Retinal pigment epithelial cell (primary cell): ENCODE results near the gene SLCO4C1.

Experiments
- DNase-seq: peaks from one replicate; pipeline ENCODE4 v3.0.0-alpha.2; 2010; ENCODE audit warnings: low read depth
- H3K4me3 ChIP-seq: 2 replicates; pipeline ENCODE4 v1.5.1; 2011; ENCODE audit warnings: mild to moderate bottlenecking, low read length, control low read depth, moderate library complexity
- TF ChIP-seq, protein P1 (sequence below): conservative IDR thresholded peaks from 2 replicates; pipeline ENCODE4 v1.5.1; 2011; ENCODE audit warnings: low read depth, low read length, control low read depth, inconsistent platforms

SLCO4C1 gene

GRCh38 chr5:102229685-102230084 lies 66.4 kb downstream of the SLCO4C1 start:
- H3K4me3 ChIP-seq, result no peak overlapping the region
- DNase-seq, result no peak
- TF ChIP-seq, protein P1, sequence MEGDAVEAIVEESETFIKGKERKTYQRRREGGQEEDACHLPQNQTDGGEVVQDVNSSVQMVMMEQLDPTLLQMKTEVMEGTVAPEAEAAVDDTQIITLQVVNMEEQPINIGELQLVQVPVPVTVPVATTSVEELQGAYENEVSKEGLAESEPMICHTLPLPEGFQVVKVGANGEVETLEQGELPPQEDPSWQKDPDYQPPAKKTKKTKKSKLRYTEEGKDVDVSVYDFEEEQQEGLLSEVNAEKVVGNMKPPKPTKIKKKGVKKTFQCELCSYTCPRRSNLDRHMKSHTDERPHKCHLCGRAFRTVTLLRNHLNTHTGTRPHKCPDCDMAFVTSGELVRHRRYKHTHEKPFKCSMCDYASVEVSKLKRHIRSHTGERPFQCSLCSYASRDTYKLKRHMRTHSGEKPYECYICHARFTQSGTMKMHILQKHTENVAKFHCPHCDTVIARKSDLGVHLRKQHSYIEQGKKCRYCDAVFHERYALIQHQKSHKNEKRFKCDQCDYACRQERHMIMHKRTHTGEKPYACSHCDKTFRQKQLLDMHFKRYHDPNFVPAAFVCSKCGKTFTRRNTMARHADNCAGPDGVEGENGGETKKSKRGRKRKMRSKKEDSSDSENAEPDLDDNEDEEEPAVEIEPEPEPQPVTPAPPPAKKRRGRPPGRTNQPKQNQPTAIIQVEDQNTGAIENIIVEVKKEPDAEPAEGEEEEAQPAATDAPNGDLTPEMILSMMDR, result no peak

DNA sequence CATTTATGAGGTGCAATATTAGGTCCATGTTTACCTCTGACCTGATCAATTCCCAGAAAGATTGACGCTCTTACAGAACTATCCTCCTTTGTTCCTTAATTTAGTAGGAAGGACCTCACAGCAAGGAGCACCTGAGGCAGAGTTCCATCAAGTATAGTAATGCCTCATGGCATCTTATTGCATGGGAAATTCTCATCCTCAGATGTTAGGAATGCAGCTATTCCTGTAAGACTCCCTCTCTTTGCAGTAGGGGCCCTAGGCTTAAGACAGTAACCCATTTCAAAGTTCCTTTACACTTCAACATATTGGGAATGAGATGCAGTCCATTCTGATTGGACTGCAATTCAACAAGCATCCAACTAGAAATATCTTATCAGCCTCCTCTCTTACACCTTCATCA lies 69.8 kb downstream of the SLCO4C1 start:
- TF ChIP-seq, protein P1, result no peak
- no peak for DNase-seq
- H3K4me3 ChIP-seq, result no peak overlapping the region

DNA sequence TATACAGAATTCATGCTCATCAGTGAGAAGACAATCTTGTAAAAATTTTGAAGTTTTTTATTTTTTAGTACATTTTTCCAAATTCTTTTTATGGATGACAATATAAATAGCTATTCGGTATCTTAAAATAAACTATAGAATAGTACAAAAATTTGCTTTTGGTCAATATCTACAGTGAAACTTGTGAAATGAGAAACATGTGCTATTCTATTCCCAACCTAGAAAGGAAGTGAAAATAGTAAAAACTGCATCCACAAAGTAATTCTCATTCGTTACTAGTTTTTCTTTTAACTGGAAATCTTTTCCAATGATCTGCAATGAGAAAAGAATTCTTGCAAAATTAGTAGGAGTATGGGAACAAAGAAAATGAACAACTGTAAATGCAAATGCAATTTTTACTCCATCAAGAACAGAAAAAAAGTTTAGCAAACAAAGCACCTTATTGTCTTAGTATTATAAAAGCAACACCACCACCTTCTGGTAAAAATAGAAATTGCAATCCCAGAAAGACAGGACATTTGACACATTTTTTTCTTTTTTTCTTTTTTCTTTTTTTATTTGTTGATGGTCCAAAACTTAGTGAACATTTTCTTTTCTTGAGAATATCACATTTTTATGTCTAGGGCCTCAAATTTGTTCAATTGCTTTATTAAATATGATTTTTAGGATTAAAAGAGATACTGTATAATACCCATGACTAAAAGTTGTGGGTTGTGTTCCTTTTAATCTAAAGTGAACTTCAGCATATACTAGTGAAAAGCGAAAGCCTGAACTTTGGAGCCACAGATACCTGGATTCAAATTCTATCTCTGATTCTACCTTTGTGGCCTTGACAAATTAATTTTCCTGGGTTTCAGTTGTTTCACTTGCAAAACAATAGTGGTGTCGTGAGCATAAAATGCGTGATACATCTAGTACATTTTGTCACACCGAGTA lies 72.3 kb downstream of the SLCO4C1 start:
- no peak overlapping the region for H3K4me3 ChIP-seq

GRCh38 chr5:102222772-102223171 lies 73.3 kb downstream of the SLCO4C1 start:
- DNase-seq, result no peak
- TF ChIP-seq, protein P1, result no peak
- no peak overlapping the region for H3K4me3 ChIP-seq

More for the DNA sequence above, 72.3 kb downstream of the SLCO4C1 start:
- TF ChIP-seq, protein P1, result peak; percentile 56
- peak; percentile 18 for DNase-seq

DNA sequence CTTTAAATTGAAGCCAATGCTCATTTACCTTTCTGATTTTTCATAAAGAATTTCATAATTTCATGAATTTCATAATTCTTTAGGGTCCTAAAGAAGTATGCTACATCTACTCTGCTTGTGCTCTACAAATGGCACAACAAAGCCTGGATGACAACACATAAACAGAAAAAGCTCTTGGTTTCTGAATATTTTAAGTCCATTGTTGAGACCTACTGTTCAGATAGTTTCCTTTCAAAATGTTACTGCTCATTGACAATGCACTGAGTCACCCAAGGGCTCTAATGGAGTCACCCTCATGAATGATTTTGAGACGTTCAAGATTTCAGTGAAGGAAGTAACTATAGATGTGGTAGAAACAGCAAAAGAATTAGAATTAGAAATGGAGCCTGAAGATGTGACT lies 74.1 kb downstream of the SLCO4C1 start:
- TF ChIP-seq, protein P1, result no peak
- no peak overlapping the region for H3K4me3 ChIP-seq
- no peak for DNase-seq

GRCh38 chr5:102218159-102218558 lies 77.9 kb downstream of the SLCO4C1 start:
- TF ChIP-seq, protein P1, result no peak
- DNase-seq, result no peak

GRCh38 chr5:102216678-102217077 lies 79.4 kb downstream of the SLCO4C1 start:
- H3K4me3 ChIP-seq, result no peak overlapping the region
- TF ChIP-seq, protein P1, result no peak
- no peak for DNase-seq

More at GRCh38 chr5:102218159-102218558, 77.9 kb downstream of the SLCO4C1 start:
- H3K4me3 ChIP-seq, result no peak overlapping the region
